Eye (tissue), 1 donor: ENCODE results near the gene TRPV4.

Experiments
- DNase-seq: peaks from one replicate; pipeline ENCODE4 v3.0.0-alpha.2; 2015

The TRPV4 gene

DNA sequence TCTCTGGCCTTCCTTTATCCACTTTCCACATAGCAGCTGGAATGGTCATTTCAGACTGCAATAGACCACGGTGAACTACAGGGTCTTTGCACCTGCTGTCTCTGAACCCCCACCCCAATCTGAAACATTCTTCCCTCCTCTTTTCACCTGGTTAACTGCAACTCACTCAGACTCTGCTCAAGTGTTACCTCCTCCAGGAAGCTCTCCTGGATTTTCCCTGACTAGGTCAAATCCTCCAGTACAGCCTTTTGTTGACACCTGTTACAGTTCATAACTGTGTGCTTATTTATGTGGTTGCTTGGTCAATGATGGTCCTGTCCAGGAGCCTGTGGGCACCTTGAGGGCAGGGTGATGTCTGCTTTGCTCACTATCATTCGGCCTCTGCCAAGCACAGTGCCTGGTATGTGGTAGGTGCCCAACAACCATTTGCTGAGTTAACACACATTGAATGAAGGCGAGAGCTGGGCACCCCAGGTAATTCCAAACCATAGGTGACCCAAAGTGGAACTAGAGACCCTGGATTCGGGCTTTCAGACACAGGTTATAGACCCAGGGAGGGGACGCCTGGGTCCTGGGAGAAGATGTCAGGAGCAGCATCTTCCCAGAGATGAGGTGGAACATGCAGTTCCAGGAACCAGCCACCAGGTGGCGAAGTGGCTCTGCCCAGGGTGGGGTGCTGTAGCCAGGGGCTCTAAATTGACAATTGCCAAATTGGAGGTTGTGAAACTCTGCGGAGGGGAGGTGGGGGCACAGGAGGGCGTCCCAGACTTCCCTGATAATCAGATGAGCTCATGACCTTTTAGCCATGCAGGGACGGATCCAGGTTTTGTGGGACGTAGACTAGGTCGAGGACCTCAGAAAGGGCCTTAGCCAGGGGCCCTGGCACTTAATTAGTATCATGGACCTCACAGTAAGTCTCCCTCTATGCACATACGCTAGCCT is 28.1 kb downstream of the TRPV4 start:
- peak; percentile 79 for DNase-seq

GRCh38 chr12:109803678-109804077 is 29.5 kb downstream of the TRPV4 start:
- DNase-seq, result no peak

GRCh38 chr12:109802828-109803227 is 30.4 kb downstream of the TRPV4 start:
- no peak for DNase-seq

- DNase-seq, result no peak
Observed at GRCh38 chr12:109800536-109800935, 32.7 kb downstream of the TRPV4 start.

- no peak for DNase-seq
Observed at GRCh38 chr12:109798691-109799090, 34.5 kb downstream of the TRPV4 start.

DNA sequence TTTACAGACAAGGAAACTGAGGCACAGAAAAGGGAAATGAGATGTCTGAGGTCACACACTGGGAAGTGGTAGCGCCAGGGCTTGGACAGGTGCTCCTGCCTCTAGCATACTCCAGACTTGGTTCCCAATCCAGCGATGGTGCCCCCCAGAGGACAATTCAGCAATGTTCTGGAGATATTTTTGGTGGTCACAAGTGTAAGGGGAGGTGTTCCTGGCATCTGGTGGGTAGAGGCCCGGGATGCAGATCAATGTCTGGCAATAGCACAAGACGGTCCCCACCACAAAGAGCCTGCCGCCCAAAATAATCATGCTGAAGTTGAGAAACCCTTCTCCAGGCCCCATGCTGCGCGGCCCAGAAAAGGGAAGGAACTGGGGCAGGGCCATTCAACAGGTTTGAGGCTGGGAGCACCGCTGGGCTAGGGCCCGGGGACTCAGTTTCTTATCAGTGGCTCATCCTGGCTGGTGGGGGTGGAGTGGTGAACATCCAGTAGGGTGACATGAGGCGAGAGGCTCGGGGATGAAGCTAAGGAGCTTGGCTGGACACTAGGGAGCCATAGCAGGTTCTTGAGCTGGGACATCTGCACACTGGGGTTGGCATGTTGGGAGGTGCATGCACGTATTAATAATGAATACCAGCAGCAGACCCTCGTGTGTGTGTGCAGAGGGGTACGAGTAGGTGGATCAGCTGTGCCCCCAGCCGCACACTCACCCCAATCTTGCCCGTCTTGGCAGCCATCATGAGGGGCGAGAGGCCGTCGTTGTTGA is 35.1 kb downstream of the TRPV4 start:
- no peak for DNase-seq

GRCh38 chr12:109796057-109796456 is 37.1 kb downstream of the TRPV4 start:
- no peak for DNase-seq

GRCh38 chr12:109795023-109795422 is 38.2 kb downstream of the TRPV4 start:
- DNase-seq, result no peak

DNA sequence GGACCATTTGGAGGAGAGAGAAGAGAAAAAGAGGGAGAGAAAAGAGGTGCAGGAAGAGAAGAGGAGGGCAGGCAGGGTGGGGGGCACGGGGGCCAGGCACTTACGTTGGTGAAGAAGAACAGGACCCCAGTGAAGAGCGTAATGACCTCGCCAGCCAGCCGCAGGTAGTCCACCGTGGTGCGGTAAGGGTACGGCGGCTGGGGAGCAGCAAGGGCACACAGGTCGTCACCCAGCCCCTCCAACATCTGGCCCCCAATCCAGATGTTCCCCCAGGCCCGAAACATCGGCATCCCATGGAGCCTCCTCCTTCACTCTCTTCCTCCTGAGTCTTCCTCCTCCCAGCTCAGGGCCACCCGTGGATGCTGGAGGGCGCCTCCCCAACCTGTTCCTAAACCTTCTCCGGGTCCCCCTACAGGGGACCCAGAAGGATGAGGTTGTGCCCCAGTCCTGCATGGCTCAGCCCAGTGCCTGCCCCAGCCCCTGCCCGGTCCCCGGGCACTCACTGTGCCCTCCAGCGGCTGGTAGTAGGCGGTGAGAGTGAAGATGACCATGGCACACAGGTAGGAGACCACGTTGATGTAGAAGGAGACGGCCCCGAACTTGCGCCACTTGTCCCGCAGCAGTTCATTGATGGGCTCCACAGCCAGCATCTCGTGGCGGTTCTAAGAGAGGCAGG is 39.2 kb downstream of the TRPV4 start:
- no peak for DNase-seq

DNA sequence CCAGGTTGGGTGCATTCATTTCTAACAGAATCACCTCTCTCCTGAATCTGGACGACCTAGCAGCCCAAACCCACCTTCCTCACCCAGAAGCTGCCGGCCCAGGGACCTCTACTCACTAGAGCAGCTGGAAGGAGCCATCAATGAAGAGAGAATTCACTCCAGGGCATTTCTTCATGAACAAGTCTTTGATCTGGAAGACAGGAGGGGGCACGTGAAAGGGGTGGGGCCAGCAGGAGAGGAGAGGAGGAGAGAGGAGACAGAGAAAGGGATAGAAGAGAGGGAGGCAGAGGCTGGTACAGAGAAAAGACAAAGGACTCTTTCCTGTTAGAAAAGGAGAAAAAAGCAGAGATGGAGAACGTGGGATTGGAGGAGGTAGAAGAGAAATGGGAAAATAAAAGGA is 39.8 kb downstream of the TRPV4 start:
- no peak for DNase-seq

- DNase-seq, result no peak
Observed at GRCh38 chr12:109792992-109793391, 40.2 kb downstream of the TRPV4 start.

GRCh38 chr12:109789526-109790048 is 43.6 kb downstream of the TRPV4 start:
- no peak for DNase-seq

GRCh38 chr12:109786799-109787198 is 46.4 kb downstream of the TRPV4 start:
- no peak for DNase-seq

DNA sequence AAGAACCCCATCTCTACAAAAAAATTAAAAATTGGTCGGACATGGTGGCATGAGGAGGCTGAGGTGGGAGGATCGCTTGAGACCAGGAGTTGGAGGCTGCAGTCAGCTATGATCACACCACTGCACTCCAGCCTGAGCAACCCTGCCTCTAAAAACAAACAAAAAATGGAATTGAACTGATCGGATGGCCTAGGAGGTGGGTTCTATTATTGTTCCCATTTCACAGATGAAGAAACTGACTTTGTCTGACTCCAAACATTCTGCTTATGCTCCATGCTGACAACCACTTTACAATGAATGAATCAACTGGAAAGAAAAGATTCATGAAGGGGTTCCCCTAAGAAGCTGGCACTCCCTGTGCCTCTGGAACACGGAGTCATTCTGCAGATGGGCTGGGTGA is 47.3 kb downstream of the TRPV4 start:
- no peak for DNase-seq

GRCh38 chr12:109783965-109784244 is 49.3 kb downstream of the TRPV4 start:
- no peak for DNase-seq

- DNase-seq, result no peak
Observed at GRCh38 chr12:109783135-109783964, 49.8 kb downstream of the TRPV4 start.

DNA sequence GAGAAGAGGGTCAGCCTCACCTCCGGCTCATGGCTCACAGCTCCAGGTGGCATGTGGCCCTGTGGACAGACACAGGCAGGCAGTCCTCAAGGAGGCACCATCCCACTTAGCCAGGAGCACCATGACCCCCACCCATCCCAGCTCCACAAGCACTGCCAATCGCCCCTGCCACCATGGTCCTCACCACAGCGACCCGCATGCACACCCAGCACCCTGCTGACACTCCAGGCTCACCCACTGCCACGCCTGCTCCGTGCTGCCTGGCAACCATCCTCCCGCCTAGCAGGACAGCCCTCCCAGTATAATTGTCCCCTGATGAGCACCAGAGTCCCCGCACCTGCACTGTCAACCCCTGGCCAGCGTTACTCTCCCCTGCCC is 50.9 kb downstream of the TRPV4 start:
- no peak for DNase-seq

GRCh38 chr12:109781668-109782325 is 51.4 kb downstream of the TRPV4 start:
- DNase-seq, result no peak

DNA sequence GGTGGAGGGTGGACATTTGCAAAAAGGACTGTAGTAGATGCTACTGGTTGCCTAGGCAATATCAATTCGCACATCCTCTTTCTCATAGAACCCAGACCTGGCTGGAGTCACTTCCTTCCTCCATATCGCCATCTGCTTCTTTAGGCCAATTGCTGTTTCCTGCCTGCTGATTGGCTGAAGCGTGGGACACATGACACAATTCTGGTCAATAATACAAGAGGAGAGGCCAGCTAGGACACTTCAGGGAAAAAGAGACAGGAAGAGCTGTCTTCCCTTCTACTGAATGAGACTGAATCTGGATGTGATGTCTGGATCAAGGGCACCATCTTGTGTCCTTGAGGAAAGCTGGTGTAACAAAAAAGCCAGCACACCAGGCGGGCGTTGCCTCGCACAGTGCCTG is 53.8 kb downstream of the TRPV4 start:
- DNase-seq, result no peak

- DNase-seq, result no peak
Observed at GRCh38 chr12:109778684-109779083, 54.5 kb downstream of the TRPV4 start.

DNA sequence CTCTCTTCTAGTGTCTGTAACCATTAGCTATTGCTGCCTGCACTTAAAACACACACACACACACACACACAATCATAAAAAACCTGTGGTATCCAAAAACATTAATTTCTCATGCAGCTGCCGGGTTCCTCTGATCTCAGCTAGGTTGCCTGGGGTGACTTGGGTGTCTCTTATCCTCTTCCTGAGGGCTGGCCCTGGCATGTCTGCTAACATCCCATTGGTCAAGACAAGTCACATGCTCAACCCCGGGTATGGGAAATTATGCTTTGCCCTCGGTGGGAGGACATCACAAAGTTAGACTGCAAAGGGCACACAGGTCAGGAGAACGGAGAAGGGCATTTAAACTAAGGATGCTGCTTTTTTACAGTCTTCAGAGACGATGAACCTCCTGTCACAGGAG is 55.7 kb downstream of the TRPV4 start:
- no peak for DNase-seq

- no peak for DNase-seq
Observed at GRCh38 chr12:109776624-109777023, 56.6 kb downstream of the TRPV4 start.
